Mucosa of stomach (tissue), 1 donor: Measurements from ENCODE around the gene ESPNL.
"Not testable (repeated sequence)": the region's sequence is repeated elsewhere in the genome, so short reads cannot be mapped to it uniquely, and the experiment has no call there.

Experiments
- H3K27me3 ChIP-seq: one replicate; pipeline ENCODE4 v1.7.0; 2013; ENCODE audit warnings: mild to moderate bottlenecking, low read length; ENCODE audit not compliant: control insufficient read depth, insufficient read depth
- H3K36me3 ChIP-seq: one replicate; pipeline ENCODE4 v1.7.0; 2013; ENCODE audit warnings: low read length; ENCODE audit not compliant: control insufficient read depth, insufficient read depth
- H3K4me1 ChIP-seq: one replicate; pipeline ENCODE4 v1.7.0; 2013; ENCODE audit warnings: mild to moderate bottlenecking, low read length; ENCODE audit not compliant: control insufficient read depth, insufficient read depth
- H3K4me3 ChIP-seq: one replicate; pipeline ENCODE4 v1.7.0; 2013; ENCODE audit warnings: low read length
- H3K9ac ChIP-seq: one replicate; pipeline ENCODE4 v1.7.0; 2013; ENCODE audit warnings: mild to moderate bottlenecking, low read length, moderate library complexity
- H3K9me3 ChIP-seq: one replicate; pipeline ENCODE4 v1.7.0; 2013; ENCODE audit warnings: mild to moderate bottlenecking, low read length, moderate library complexity; ENCODE audit not compliant: control insufficient read depth
- donor health status: Pancreatic carcinoma.

ESPNL gene

DNA sequence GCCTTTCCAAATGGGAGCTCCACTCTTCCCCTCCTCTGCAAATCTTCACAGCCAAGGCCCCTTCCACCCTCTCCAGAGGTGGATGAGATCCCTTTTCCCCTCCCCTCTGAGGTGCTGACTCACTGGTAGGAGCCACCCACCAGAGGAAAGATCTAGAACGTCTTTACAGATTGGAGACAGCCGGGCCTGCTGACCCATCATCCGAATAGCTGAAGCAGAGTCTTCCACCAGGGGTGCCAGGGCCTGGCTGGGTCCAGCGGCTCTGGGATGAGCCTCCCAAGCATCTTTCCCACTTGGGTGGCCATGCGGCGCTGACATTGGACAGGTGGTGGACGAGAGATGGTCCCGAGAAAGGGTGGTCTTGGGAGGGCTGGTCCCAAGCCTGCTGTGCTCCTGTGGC lies 67.6 kb downstream of the ESPNL start:
- Histone ChIP-seq H3K9me3 (no peaks in the 10 kb centered on the region), H3K4me3 (no peak overlapping the region), H3K4me1 (peaks cover 29% of the 10 kb centered on the region), H3K9ac (no peak overlapping the region), H3K36me3 (peaks cover 4% of the 10 kb centered on the region), H3K27me3 (peaks cover 21% of the 10 kb centered on the region)

DNA sequence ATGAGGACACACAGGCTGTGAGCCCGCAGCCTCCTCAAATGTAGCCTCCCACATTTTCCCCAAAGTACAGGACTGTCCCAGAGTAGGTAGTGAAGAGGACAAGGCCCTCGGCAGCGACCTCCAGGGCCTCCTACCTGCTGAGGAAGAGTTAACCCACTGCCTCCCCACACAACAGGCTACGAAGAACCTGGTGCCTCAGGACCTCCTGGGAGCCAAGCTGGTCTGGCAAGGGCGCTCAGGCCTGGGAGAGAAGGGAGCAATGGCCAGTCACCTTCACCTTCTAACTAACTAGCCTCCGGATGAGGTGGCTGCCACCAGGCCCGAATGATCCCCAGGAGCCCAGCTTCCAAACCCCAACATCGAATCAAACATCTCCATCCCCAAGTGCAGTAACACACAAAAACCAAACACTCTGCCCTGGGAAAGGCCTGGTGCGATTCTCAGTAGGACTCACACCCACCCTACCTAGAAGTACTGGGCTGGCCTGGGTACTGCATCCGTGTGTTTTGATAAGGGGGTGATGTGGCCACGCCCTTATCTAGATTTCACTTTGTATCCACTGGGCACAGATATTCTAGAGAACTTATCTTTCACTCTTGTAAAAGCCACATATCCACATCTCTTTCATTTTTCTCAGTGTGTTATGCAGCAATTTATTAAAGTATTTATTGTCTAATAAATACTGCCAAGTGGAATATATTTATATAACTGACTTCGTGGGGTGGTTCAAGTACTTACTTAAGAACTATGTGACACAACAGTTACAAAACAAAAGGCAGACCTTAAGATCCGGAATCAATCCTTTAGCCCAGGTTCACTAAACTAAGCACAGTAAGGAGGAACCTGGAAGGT lies 68.3 kb downstream of the ESPNL start:
- H3K4me3 ChIP-seq = no peak overlapping the region
- peaks cover 14% of the 10 kb centered on the region for H3K27me3 ChIP-seq
- H3K9me3 ChIP-seq = no peaks in the 10 kb centered on the region
- peaks cover 11% of the 10 kb centered on the region for H3K36me3 ChIP-seq
- peaks cover 29% of the 10 kb centered on the region for H3K4me1 ChIP-seq
- no peak overlapping the region for H3K9ac ChIP-seq

DNA sequence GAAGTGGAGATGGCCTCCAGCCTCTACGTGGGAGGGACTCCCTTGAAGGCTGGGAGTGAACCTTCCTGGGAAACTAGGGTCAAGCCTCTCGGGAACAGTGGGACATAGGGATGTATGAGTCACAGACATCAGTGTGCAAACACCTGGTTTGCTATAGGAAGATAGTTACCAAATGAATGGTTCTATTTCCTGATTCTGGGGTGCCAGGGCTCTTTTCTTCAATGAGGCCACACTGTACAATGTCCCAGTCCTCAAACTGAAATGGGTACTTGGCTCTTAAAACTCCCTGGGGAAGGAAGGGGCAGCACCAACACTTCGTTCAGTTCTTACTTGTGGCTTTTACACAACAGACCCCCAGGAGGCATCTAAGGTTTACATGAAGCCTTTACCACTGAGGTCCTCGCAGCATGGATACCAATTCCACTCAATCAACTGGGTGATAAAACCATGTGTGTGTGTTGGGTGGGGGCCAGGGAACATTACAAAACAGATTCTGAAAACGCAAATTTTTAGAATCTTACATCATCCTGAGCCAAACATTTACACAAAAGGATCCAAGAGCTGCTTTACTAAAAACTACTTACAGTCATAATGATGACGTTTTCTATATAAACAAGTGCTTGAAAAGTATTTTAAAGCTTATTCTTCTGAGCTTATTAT lies 69.0 kb downstream of the ESPNL start:
- no peaks in the 10 kb centered on the region for H3K9me3 ChIP-seq
- H3K4me1 ChIP-seq = peaks cover 29% of the 10 kb centered on the region
- peaks cover 9% of the 10 kb centered on the region for H3K27me3 ChIP-seq
- no peak overlapping the region for H3K4me3 ChIP-seq
- H3K36me3 ChIP-seq = peaks cover 16% of the 10 kb centered on the region
- no peak overlapping the region for H3K9ac ChIP-seq

DNA sequence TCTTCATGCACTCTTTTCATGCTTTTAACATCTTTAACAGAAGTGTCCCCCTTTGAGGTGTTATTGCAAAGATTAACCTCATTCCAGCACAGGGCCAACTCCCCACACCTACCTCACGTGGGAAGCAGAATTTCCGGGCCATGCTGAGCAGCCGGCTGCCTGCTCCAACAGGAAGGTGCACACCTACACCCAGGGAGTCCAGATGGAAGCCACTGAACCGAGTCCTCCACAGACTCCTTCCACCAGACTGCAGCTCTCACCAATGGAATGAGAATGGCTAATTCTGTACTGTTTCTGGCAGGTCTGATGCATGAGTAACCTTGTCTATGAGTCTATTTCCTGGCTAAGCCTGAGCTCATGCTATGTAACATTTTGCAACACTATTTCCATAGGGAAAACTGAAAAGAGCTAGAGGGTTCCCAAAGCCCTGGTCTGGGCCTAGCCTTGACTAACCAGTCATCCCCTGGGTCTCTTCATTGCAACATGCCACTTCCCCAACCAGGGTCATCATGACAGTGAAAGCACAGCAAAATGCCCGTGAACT lies 69.6 kb downstream of the ESPNL start:
- H3K36me3 ChIP-seq = peaks cover 18% of the 10 kb centered on the region
- no peak overlapping the region for H3K4me3 ChIP-seq
- H3K4me1 ChIP-seq = peaks cover 29% of the 10 kb centered on the region
- H3K27me3 ChIP-seq = peaks cover 7% of the 10 kb centered on the region
- H3K9me3 ChIP-seq = no peaks in the 10 kb centered on the region
- no peak overlapping the region for H3K9ac ChIP-seq

DNA sequence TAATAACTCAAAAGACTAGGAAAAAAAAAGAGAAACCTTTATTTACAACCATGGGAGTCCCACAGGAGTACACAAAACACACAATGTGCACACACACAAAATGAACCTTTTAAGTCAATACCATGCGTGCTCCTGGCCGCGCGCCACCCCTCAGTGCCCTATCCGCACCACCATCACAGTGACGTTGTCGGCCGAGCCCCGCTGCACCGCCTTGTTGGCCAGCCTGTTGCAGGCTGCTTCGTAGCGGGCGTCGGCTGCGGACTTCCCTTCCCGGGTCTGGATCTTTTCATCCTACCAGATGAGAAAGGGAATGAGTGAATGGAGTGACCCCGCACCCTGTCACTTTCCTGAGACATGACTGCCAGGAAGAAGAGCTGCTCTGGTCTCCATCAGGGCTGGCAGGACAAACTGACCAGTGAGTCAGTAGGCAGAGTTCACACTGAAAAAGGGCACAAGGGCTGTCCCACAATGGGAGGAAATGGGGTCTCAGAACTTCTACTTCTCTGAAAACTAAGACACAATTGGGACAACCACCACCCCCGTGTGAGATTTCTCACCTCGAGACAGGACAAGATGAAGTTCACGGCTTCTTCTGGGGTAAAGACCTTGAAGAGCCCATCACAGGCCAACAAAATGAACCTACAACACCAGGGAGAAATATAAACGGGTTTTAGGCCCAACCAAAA lies 70.4 kb downstream of the ESPNL start:
- Histone ChIP-seq H3K27me3 (no peaks in the 10 kb centered on the region), H3K4me3 (no peak overlapping the region), H3K9ac (no peak overlapping the region), H3K9me3 (no peaks in the 10 kb centered on the region), H3K36me3 (peaks cover 18% of the 10 kb centered on the region), H3K4me1 (peaks cover 29% of the 10 kb centered on the region)

DNA sequence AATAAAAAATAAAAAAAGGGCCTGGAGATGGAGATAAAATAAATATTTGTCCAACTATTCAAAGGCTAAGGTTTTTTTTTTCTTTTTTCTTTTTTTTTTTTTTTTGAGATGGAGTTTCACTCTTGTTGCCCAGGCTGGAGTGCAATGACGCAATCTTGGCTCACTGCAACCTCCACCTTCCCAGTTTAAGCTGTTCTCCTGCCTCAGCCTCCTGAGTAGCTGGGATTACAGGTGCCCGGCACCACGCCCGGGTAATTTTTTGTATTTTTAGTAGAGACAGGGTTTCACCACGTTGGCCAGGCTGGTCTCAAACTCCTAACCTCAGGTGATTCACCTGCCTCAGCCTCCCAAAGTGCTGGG lies 70.9 kb downstream of the ESPNL start:
- peaks cover 29% of the 10 kb centered on the region for H3K4me1 ChIP-seq
- not testable (repeated sequence) for H3K9me3 ChIP-seq

DNA sequence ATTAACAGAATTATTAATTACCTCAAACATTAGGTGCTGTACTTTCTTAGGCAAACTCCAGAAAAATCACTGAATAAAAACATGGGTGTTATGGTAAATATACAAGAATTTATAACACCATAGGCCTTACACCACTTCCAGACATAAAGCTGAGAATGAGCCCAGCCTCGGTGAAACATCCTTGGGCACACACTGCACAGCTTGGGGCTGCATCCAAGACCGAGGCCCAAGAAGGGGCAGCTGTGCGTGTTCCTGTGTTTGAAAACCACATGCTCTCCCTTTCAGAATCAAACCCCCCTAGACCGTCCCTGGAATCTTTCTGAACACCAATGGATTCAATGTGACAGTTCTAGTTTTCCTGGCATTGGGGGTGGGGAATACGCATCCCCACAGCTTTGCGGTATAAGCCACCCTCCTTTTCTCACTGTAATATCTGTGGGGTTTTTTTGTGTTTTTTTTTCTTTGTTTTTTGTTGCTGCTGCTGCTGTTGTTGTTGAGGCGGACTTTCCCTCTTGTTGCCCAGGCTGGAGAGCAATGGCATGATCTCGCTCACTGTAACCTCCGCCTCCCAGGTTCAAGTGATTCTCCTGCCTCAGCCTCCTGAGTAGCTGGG lies 71.5 kb downstream of the ESPNL start:
- peaks cover 29% of the 10 kb centered on the region for H3K4me1 ChIP-seq
- peaks cover 18% of the 10 kb centered on the region for H3K36me3 ChIP-seq
- H3K9me3 ChIP-seq = no peaks in the 10 kb centered on the region
- H3K4me3 ChIP-seq = no peak overlapping the region
- no peaks in the 10 kb centered on the region for H3K27me3 ChIP-seq
- no peak overlapping the region for H3K9ac ChIP-seq

More for the DNA sequence above, 70.9 kb downstream of the ESPNL start:
- H3K36me3 ChIP-seq = peaks cover 18% of the 10 kb centered on the region
- H3K27me3 ChIP-seq, H3K9ac ChIP-seq, H3K4me3 ChIP-seq: not testable (repeated sequence)

DNA sequence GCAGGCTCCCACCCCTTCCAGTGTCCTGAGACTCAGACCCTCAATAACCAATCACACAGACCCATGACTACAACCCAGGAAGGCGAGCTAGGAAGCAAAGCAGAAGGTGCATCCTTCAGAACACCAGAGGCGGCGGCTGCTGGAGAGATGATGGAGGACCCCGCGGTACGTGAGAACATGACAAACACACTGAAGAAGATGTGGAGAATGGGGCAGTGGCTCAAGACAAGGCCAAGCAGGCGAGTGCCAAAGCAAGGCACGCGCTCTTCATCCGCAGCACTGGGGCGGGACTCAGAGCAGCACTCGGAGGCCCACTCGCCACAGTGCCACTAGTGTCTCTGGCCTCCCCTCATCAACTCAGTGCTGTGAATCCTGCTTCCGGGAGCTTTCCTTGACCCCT lies 72.3 kb downstream of the ESPNL start:
- Histone ChIP-seq H3K9me3 (no peaks in the 10 kb centered on the region), H3K27me3 (no peaks in the 10 kb centered on the region), H3K36me3 (peaks cover 18% of the 10 kb centered on the region), H3K4me1 (peaks cover 29% of the 10 kb centered on the region), H3K9ac (no peak overlapping the region), H3K4me3 (no peak overlapping the region)

DNA sequence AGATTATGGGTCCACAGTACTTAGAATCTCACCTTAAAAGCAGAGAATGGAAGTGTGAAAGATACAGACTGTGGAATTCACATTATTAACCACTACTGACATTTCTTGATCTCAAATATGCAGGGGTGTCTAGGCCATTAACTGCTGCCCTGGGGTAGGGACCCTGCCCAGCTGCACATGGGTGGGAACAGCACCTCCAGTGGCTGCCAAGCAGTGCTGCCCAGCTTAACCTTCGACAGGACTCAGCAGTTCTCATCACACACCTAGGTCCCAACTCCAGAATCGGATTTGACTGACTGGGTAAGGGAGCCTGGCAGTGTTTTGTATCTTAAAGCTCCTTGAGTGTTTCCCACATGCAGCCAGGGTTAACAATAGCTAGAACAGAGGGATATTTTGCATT lies 73.6 kb downstream of the ESPNL start:
- Histone ChIP-seq H3K36me3 (peaks cover 18% of the 10 kb centered on the region), H3K9ac (no peak overlapping the region), H3K4me1 (peaks cover 20% of the 10 kb centered on the region), H3K27me3 (no peaks in the 10 kb centered on the region), H3K4me3 (no peak overlapping the region), H3K9me3 (no peaks in the 10 kb centered on the region)

DNA sequence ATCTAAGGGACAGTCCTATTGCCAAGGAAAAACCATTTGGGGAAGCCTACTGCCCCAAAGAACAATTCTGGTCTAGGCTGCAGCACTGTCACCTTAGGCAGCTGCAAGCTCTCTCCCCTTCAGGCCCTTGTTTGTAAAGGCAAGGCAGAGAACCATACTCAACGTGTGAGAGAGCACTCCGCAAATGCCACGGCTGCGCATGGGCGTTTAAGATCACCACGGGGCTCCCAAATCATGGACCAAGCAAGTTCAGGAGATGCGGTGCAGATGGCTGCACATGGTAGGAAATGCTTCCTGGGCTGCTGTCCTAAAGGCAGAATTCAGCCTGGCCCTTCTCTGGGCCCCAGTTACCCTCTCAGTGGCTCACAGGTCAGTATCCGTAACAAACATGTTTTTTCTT lies 74.2 kb downstream of the ESPNL start:
- Histone ChIP-seq H3K36me3 (peaks cover 18% of the 10 kb centered on the region), H3K4me3 (no peak overlapping the region), H3K9ac (no peak overlapping the region), H3K4me1 (peaks cover 14% of the 10 kb centered on the region), H3K27me3 (no peaks in the 10 kb centered on the region), H3K9me3 (no peaks in the 10 kb centered on the region)

DNA sequence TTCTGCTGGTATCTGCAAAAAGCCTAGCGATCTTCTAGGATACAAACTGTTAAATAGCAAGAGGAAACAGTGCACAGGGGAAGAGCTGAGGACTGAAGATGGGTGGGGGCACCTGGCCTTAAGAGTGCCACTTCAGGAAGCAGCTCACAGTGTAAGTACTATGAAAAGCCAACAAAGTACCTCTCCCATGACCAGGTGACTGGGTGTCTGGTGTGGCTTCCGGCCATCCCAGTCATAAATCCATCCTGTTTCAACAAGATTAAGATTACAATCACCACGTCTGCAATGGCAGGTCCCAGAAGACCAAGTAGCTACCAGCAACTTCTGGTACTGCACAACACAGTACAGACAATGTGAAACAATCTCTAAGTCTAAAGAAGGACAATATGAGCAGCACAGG lies 74.6 kb downstream of the ESPNL start:
- H3K9me3 ChIP-seq = no peaks in the 10 kb centered on the region
- no peak overlapping the region for H3K9ac ChIP-seq
- H3K36me3 ChIP-seq = peaks cover 18% of the 10 kb centered on the region
- peaks cover 10% of the 10 kb centered on the region for H3K4me1 ChIP-seq
- H3K4me3 ChIP-seq = no peak overlapping the region
- no peaks in the 10 kb centered on the region for H3K27me3 ChIP-seq
